OCI-M2 (cell line): ENCODE results near the gene AREG.

Experiments used
- DNase-seq: peaks from one replicate; lab custom pipeline; 2025; ENCODE audit not compliant: unreplicated experiment; lab: John Stamatoyannopoulos, UW

Gene AREG

DNA sequence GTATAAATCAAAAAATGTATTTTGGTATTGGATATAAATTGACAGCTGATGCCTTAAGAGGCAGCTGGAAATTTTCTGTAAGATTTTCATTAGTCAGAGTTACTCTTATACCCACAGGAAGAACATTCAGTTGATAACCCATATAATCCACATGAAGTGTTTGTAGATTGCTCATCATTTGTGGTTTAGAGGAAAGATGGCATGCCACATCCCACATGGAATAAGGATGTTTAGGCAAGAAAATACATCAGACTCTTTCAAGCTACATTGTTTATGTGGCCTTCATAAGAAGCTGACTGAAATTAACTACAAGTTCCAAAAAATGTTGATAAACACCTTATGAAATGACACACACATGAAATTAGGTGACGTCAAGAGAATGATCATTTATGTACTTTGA lies 56.6 kb downstream of the AREG start:
- DNase-seq = no peak

DNA sequence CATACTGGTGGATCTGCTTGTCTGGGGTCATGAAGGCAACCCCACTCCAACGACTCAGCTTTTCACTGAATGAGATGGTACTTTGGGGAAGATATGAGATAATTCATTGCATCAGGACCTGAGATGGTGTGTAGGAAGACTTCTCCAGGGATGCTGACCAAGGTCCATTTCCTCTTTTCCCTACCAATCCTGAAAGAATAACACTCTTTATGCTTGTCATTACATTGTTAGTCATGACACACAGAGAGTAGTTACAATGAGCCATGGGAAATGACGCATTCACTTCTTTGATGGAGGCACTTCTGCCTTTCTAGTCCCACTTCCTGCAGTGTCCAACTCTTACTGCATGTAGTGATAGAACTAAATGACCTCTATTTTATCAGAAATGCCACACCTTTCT lies 58.6 kb downstream of the AREG start:
- no peak for DNase-seq

DNA sequence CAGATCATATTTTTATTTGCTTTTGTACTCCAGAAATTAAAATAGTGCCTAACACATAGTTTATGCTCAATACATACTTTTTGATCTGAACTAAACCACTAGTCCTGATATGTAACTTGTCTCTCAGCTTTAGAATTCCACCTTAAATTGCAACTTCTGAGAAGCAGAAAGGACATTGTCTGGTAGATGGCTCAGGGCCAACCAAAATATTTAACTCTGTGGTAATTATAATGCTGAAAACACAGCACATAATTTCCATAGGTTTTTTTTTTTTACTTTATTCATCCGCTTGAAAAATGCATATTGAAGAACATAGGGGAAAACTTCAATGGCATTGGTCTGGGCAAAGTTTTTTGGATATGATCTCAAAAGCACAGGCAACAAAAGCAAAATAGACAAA lies 59.3 kb downstream of the AREG start:
- no peak for DNase-seq
